Right lung (tissue), 5 donors: ENCODE measurements around the gene SPATA6. TPM values are rescaled to one million over a fixed set of nuclear protein-coding genes. Genes with fewer than 3 reads are reported as not detected.
"Not testable (repeated sequence)": the region's sequence is repeated elsewhere in the genome, so short reads cannot be mapped to it uniquely, and the experiment has no call there.

Experiments
- DNase-seq, 2 donors: peaks; one replicate each; pipeline ENCODE4 v3.0.0-alpha.2; 2013
- polyA plus RNA-seq, 5 donors: library from polyadenylated mRNA; unstranded; fragments of 120-200 nt; gene quantifications; one replicate each; pipeline versions ENCODE4 v1.2.1 to v1.2.3, GENCODE V29; 2013; ENCODE audit warnings: inconsistent platforms in 1 of 5, low replicate concordance in 1 of 5; ENCODE audit not compliant: insufficient read length in 5 of 5, insufficient read depth in 1 of 5

SPATA6 gene
- polyA plus RNA-seq, 5 donors: 22.6 to 36.2 (median 33.2) TPM

GRCh38 chr1:48469616-48470480 lies 2.2 kb downstream of the SPATA6 start:
- DNase-seq: peak; percentile 74 to 81

GRCh38 chr1:48466594-48466993 lies 5.4 kb downstream of the SPATA6 start:
- no peak for DNase-seq

GRCh38 chr1:48462716-48463302 lies 9.2 kb downstream of the SPATA6 start:
- DNase-seq: no peak

- no peak for DNase-seq
Measured at GRCh38 chr1:48450505-48450904, 21.5 kb downstream of the SPATA6 start.

- no peak for DNase-seq
Measured at GRCh38 chr1:48448932-48449331, 23.1 kb downstream of the SPATA6 start.

GRCh38 chr1:48444186-48444585 lies 27.8 kb downstream of the SPATA6 start:
- not testable (repeated sequence) for DNase-seq

- DNase-seq: peak in 1 of 2 donors; percentile 4
Measured at GRCh38 chr1:48442864-48443619, 29.0 kb downstream of the SPATA6 start.

GRCh38 chr1:48440786-48441185 lies 31.2 kb downstream of the SPATA6 start:
- DNase-seq: not testable (repeated sequence)

GRCh38 chr1:48439380-48439779 lies 32.6 kb downstream of the SPATA6 start:
- DNase-seq: no peak

GRCh38 chr1:48437379-48437778 lies 34.6 kb downstream of the SPATA6 start:
- not testable (repeated sequence) for DNase-seq

GRCh38 chr1:48435312-48436002 lies 36.5 kb downstream of the SPATA6 start:
- DNase-seq: not testable (repeated sequence)

- no peak for DNase-seq
Measured at GRCh38 chr1:48430832-48431231, 41.2 kb downstream of the SPATA6 start.

GRCh38 chr1:48422009-48422408 lies 50.0 kb downstream of the SPATA6 start:
- no peak for DNase-seq

GRCh38 chr1:48418742-48419141 lies 53.3 kb downstream of the SPATA6 start:
- no peak for DNase-seq

GRCh38 chr1:48415050-48415449 lies 57.0 kb downstream of the SPATA6 start:
- DNase-seq: no peak

GRCh38 chr1:48414264-48414663 lies 57.7 kb downstream of the SPATA6 start:
- no peak for DNase-seq

GRCh38 chr1:48405940-48406339 lies 66.1 kb downstream of the SPATA6 start:
- DNase-seq: no peak

- no peak for DNase-seq
Measured at GRCh38 chr1:48405400-48405799, 66.6 kb downstream of the SPATA6 start.

- no peak for DNase-seq
Measured at GRCh38 chr1:48402599-48402998, 69.4 kb downstream of the SPATA6 start.

GRCh38 chr1:48396208-48396607 lies 75.8 kb downstream of the SPATA6 start:
- no peak for DNase-seq

- no peak for DNase-seq
Measured at GRCh38 chr1:48391926-48392325, 80.1 kb downstream of the SPATA6 start.

GRCh38 chr1:48387409-48387808 lies 84.6 kb downstream of the SPATA6 start:
- no peak for DNase-seq
